Ramos (cell line): ENCODE measurements around the gene P3H1.
"Not testable (repeated sequence)": the region's sequence is repeated elsewhere in the genome, so short reads cannot be mapped to it uniquely, and the experiment has no call there.

Source experiments
- in situ Hi-C: fragments of 300-500 bp; cut with MboI; formaldehyde crosslinking; loops from one replicate; pipeline ENCODE4 v1.14.3; 2022; ENCODE audit warnings: low sequenced_read_pairs; ENCODE audit not compliant: unreplicated experiment

Gene P3H1

DNA sequence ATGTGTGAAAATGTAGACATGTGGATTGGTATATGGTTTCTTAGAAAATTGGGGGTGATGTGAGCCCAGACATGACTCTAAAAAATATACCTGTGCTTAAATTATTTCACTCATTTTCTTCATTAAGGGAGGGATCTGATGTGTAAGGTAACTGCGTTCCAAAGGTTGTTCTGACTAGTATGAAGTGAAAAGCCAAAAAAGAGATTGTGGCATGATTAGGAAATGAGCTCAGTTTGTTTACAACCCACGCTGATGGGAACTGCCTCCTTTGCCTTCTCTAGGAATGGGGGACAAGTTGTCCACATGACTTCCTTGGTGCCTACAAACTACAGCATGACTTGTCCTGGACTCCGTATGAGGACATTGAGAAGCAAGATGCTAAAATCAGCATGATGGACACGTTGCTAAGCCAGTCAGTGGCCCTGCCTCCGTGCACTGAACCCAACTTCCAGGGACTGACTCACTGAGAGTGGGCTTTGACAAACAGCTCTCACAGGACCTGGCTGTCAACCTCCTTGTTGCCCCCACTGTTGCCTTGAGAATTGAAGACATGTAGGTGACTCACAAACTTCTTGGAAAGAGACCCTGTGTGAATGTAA, 8.2 kb upstream of the P3H1 start:
- in situ Hi-C loops = loop anchor here (10.0 kb wide), 1 partner anchor 300 kb away; no protein-coding TSS in a partner anchor

DNA sequence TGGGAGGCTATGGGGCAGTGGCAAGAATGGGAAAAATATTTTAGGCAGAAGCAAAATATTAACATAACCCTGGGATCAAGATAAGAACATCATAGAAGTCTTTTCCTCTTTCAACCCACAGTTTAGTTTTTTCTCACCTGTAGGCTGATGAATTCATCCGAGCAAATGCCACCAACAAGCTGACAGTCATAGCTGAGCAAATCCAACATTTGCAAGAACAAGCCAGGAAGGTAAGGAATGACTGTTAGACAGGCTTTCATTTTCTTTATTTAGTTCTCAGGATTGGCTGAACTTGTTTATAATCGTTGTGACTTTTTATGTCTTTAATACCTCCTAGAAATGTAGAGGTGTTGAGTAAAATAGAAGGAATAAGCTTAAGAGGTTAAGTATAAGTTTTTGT, 6.6 kb upstream of the P3H1 start:
- in situ Hi-C loops = loop anchor here (10.0 kb wide), 1 partner anchor 301 kb away; no protein-coding TSS in a partner anchor

DNA sequence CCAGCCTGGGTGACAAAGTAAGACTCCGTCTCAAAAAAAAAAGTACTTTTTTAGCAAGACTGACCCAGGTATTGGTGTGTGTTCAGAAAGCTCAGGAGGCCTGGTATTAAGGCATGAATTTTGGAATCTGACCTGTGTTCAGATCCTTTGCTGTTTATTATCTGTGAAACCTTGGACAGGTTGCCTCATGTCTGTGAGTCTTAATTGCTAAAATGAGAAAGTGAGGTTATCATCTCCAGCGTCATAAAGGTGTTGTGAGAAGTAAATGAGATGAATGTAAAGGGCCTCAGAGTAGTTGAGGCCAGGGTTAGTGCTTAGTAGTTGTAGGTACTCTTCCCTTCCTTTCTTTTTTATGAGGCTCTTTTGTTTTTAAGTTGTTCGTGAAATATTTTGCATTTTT, 3.0 kb upstream of the P3H1 start:
- in situ Hi-C loops = loop anchor here (10.0 kb wide), 1 partner anchor 305 kb away; no protein-coding TSS in a partner anchor

- in situ Hi-C loops = no loop called here
Measured at GRCh38 chr1:42768172-42768571, 1.3 kb upstream of the P3H1 start.

- in situ Hi-C loops = no loop called here
Measured at GRCh38 chr1:42767510-42768000, 727 bp upstream of the P3H1 start.

DNA sequence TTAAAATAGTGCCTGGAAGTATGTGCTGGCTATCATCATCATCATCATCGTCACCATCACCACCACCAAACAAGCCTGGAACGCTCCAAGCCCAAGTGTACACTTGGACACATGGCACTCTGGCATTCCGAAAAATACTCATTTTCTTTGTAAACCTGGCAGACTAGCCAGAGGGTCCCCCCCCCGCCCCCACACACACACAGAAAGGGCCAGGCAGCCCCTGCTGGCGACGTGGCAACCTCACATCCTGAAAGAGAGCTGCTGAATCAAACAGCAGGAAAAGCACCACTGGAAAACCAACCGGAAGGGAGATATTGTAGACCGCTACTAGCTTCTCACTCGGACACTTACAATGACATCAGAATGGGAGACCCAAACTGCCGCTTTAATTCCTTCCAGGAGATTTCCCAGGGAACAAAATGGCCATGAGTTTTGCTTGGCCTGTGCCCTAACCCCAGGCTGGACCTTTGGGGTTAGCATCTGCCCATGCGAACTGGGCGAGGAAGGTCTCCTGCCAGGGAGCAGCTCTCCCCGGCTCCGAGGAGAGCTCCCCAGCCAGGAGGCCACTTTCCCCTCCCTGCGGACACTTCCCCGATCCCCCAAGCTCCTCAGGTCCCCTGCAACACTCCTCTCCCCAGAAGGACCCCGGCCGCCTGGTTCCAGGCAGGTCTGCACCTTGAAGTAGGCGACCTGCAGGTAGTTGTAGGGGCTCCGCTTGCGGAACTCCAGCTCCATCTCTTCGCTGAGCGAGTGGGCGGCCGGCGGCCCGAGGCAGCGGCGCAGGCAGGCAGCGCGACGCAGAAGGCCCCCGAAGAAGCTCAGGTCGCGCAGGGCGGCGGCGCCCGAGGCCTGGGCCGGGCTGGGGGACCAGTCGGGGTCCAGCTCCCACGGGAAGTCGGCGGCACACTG, 742 bp downstream of the P3H1 start:
- in situ Hi-C loops = no loop called here

DNA sequence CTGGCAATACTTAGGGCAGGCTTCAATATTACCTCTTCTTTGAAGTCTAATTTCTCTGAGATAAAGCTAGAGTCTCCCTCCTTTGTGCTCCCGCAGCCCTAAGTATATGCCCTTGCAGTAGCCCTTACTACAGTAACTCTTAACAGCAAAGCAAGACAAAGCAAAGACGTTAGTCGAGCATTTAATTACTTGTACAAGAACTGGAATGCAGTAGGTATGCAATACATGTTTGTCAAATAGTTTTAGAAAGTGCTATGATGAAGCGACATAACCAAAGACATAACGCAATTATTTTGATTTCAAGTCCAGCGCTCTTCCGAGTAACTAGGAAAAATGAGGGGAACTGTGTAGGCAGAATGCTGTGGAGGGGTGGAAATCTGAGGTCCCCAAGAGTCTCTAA, 1.6 kb downstream of the P3H1 start:
- in situ Hi-C loops = no loop called here

DNA sequence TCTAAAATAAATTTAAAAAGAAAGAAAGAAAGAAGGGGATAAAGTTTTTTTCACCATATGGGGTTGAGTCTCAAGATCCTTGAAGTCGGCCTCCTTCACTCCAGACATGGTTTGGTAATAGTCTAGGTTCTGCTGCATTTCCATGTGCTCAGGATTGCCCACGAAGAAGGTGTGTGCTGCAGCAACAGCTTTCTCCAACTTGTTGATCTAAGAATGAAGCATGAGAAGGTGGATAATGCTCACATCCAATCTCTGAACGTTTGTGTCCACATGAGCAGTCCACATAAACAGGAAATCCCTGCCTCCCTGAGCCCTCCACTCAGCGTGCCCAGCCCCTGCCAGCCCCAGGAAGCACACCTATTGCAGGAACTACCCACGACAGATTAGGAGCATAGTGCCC, 4.6 kb downstream of the P3H1 start:
- in situ Hi-C loops = no loop called here

- in situ Hi-C loops = no loop called here
Measured at GRCh38 chr1:42761567-42761966, 5.3 kb downstream of the P3H1 start.

DNA sequence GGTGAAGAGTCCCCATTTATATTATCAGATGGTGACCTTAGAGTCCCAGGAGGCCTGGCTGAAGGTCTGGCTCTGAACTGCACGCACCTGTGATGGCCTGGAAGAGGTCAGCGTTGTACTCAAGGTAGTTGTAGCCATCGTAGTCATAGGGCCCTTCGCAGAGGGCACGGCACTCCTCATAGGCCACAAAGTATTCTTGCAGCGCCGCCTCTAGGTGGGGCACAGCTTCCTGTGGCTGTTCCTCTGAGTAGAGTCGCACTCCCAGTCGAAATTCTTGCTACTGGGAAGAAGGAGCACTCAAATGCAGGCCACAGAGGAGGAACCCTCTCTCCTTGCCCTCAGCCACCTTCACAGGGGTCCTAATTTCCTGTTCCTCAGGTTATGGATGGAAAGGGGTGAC, 7.7 kb downstream of the P3H1 start:
- in situ Hi-C loops = no loop called here

DNA sequence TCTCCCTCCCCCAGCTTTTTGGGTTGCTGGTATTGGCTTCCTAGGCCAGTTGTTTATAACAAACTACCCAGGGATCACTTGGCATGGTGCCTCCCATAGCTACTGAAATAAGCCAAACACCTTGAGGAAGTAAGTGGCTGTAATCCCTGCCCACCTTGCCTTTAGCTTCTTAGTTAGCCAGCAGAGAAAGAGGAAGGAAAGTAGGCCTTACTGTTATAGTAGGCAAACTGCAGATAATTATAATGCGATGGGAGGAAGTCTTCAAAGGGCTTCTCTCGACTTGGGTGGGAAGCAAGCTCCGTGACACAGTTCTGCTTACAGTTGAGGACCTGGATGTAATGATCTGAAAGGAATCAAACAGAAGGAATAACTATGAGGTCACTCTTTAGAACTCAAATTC, 8.2 kb downstream of the P3H1 start:
- in situ Hi-C loops = no loop called here

DNA sequence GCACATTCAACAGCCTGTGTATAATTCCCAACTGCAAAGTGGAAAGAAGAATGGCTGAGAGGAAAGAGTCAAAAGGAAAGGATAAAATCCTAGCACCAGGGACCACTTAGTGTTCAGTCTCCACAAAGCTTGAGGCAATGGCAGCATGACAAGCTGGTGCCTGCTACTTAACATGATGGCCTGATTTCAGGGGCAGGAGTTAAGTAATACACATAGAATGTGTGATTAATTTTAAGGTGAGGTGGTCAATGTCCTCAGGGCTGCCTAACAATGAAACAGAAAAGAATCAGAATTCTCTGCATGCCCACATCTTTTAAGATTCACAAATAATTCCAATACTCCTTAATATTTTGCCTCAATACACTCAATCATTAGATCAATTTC, 8.9 kb downstream of the P3H1 start:
- in situ Hi-C loops = no loop called here

- in situ Hi-C loops = no loop called here
Measured at GRCh38 chr1:42756956-42757891, 9.6 kb downstream of the P3H1 start.

GRCh38 chr1:42753070-42753469, 13.8 kb downstream of the P3H1 start:
- in situ Hi-C loops = no loop called here

DNA sequence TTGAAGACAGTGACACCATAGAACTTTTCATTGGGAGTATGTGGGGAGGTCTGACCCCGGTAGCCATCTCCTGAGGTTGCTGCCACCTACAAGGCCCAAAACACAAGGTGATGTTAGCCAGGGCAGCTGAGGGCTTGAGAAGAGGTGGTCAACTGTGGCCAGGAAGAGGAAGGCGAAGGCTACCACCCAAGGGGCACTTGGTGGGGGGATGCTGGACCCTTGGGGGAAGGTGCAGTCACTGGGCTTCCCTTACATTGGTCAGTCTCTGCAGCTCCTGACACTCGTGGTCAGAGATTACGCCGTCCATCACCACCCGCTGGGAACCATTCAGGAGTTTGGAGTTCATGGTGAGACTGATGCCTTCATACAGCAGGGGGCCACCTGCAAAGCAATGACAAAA, 14.5 kb downstream of the P3H1 start:
- in situ Hi-C loops = no loop called here

- in situ Hi-C loops = not testable (repeated sequence)
Measured at GRCh38 chr1:42751511-42752070, 15.2 kb downstream of the P3H1 start.

- in situ Hi-C loops = no loop called here
Measured at GRCh38 chr1:42750041-42750440, 16.8 kb downstream of the P3H1 start.

DNA sequence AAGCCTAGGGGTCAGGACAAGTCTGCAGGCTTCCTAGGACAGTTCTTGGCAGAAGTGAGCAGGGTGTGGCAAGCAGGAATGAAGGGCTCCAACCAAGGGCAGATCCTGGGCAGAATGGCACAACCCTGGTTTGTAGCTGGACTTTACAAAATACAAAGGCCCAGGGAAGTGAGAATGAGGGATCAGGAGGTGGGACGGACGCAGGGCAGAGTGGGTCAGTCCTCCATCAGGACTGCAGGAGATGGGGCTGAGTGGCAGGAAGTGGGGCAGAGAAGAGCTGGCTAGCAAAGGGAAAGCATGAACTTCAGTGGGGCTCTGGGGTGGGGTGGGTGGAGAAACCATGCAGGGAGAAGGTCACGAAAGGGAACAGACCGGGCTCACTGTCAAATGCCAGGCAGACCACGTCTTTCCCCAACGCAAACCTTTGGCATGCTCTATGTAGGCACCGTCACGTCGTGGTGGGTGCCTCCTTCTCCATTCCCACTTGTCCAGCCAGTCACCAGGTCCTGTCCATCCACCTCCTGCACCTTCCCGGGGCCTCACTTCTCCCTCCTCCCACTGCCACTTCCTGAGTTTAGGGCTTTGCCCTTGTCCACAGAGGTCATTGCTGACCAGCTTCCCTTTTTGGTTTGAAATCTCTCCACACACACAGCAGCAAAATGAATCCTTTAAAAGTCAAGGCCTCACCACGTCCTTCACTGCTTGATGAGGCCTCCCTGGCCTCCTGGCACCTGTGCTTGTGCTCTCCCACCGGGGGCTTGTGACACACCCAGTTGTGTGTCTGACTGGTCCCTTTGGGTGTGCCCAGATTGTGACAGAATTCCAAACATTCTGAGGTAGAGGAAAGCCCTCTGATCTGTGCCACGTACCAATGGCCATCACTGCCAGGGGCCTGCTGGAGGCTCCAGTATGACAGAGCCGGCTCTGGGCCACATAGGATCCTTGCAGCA, 18.1 kb downstream of the P3H1 start:
- in situ Hi-C loops = loop anchor here (10.0 to 25.0 kb wide), 2 partner anchors 161 to 604 kb away; no protein-coding TSS in a partner anchor

DNA sequence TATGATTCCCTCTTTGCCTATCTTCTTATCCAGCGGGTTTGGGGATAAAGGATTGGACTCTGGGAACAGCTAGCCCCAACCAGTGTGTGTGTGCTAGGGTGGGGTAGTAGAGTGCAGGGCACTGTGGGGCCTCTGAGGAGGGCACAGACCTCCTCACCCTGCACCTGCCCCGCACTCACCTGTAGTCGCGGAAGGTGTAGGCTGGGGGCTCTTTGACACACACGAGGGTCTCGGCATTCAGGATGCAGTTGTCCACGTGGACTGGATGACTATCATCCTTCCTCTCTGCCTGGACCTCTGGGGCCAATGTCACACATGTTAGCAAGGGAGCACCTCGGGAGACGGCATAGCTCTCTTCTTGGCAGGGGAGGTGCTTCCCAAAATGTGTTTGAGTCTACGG, 18.8 kb downstream of the P3H1 start:
- in situ Hi-C loops = loop anchor here (10.0 to 25.0 kb wide), 2 partner anchors 161 to 603 kb away; no protein-coding TSS in a partner anchor
